Erythroblast (primary cell): ENCODE data around the gene WNT3.

Source experiments
- GATA1 ChIP-seq: IDR thresholded peaks from 2 replicates; pipeline ENCODE4 v1.6.1; 2011; ENCODE audit warnings: low read depth, mild to moderate bottlenecking, control low read depth, low read length, moderate library complexity
- POLR2A ChIP-seq: IDR thresholded peaks from 2 replicates; pipeline ENCODE4 v1.6.1; 2011; ENCODE audit warnings: mild to moderate bottlenecking, low read length

DNA sequence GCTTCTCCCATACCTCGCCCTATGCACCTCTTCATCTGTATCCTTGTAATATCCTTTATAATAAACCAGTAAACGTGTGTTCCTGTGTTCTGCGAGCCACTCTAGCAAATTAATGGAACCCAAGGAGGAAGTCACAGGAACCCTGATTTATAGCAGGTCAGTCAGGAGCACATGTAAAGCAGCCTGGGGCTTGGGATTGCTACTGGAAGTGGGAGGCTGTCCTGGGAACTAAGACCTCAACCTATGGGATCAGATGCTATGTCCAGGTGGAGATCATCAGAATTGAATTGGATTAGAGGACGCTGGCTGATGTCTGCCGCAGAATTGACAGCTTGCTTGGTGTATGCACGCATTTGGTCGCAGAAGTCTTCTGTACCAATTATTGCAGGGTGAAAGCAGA, 15.7 kb downstream of the WNT3 start:
- no peak for TF ChIP-seq POLR2A
- no peak for TF ChIP-seq GATA1
